ENCODE data around the gene SLC2A6.

DNA sequence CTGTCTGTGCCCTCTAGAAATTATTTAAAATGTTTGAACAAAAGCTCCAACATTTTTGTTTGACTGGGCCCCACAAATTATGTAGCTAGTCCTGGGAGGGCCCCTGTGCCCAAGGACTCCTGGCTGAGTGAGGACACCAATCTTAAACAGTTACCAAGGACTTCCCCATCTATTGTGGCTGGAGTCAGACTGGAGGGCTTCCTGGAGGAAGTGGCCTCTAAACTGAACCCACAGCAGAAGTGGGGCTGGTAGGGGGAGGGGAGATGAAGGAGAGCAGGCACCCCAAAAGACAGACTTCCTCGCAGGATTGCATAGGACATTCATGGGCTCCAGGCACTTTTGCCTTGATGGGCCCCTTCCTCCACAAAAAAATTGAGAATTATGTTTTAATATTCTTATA is 48.7 kb downstream of the SLC2A6 start:
- TF ChIP-seq KDM1A (IDR thresholded peaks at IDR 0.05; ENCODE audit: borderline replicate concordance) (no peak), ZSCAN29 (IDR thresholded peaks at IDR 0.05) (no peak), RAD21 (IDR thresholded peaks at IDR 0.05; ENCODE audit: insufficient read depth, low read depth, low read length) (no peak), TARDBP (IDR thresholded peaks at IDR 0.05; ENCODE audit: borderline replicate concordance) (no peak), TAF1 (IDR thresholded peaks at IDR 0.05; ENCODE audit: borderline replicate concordance, low read depth, low read length) (no peak), POLR2AphosphoS5 (IDR thresholded peaks at IDR 0.05; ENCODE audit: low read length) (no peak), CBFB (IDR thresholded peaks at IDR 0.05; ENCODE audit: low read depth) (no peak), PAX8 (IDR thresholded peaks at IDR 0.05) (no peak), BMI1 (IDR thresholded peaks at IDR 0.05; ENCODE audit: borderline replicate concordance) (no peak), EZH2 (IDR thresholded peaks at IDR 0.05; ENCODE audit: borderline replicate concordance, control insufficient read depth, low read depth, low read length) (no peak), CREB1 (IDR thresholded peaks at IDR 0.05; ENCODE audit: low read depth) (no peak)
- TF ChIP-seq, protein P1, sequence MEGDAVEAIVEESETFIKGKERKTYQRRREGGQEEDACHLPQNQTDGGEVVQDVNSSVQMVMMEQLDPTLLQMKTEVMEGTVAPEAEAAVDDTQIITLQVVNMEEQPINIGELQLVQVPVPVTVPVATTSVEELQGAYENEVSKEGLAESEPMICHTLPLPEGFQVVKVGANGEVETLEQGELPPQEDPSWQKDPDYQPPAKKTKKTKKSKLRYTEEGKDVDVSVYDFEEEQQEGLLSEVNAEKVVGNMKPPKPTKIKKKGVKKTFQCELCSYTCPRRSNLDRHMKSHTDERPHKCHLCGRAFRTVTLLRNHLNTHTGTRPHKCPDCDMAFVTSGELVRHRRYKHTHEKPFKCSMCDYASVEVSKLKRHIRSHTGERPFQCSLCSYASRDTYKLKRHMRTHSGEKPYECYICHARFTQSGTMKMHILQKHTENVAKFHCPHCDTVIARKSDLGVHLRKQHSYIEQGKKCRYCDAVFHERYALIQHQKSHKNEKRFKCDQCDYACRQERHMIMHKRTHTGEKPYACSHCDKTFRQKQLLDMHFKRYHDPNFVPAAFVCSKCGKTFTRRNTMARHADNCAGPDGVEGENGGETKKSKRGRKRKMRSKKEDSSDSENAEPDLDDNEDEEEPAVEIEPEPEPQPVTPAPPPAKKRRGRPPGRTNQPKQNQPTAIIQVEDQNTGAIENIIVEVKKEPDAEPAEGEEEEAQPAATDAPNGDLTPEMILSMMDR (IDR thresholded peaks at IDR 0.05 in 2 of 3, conservative IDR thresholded peaks at IDR 0.05 in 1 of 3; ENCODE audit: control insufficient read depth in 2 of 3, extremely low read depth in 1 of 3, insufficient read depth in 1 of 3, low read depth in 3 of 3, low read length in 3 of 3) = no peak
- TF ChIP-seq, protein P2, sequence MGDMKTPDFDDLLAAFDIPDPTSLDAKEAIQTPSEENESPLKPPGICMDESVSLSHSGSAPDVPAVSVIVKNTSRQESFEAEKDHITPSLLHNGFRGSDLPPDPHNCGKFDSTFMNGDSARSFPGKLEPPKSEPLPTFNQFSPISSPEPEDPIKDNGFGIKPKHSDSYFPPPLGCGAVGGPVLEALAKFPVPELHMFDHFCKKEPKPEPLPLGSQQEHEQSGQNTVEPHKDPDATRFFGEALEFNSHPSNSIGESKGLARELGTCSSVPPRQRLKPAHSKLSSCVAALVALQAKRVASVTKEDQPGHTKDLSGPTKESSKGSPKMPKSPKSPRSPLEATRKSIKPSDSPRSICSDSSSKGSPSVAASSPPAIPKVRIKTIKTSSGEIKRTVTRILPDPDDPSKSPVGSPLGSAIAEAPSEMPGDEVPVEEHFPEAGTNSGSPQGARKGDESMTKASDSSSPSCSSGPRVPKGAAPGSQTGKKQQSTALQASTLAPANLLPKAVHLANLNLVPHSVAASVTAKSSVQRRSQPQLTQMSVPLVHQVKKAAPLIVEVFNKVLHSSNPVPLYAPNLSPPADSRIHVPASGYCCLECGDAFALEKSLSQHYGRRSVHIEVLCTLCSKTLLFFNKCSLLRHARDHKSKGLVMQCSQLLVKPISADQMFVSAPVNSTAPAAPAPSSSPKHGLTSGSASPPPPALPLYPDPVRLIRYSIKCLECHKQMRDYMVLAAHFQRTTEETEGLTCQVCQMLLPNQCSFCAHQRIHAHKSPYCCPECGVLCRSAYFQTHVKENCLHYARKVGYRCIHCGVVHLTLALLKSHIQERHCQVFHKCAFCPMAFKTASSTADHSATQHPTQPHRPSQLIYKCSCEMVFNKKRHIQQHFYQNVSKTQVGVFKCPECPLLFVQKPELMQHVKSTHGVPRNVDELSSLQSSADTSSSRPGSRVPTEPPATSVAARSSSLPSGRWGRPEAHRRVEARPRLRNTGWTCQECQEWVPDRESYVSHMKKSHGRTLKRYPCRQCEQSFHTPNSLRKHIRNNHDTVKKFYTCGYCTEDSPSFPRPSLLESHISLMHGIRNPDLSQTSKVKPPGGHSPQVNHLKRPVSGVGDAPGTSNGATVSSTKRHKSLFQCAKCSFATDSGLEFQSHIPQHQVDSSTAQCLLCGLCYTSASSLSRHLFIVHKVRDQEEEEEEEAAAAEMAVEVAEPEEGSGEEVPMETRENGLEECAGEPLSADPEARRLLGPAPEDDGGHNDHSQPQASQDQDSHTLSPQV (IDR thresholded peaks at IDR 0.05) = no peak
